IPS-18a (cell line): ENCODE data around the gene TMEM245.
A peak's percentile ranks its signal among the peaks of the same experiment; 100 is the strongest.

Experiments used
- H3K27ac ChIP-seq: one replicate; pipeline ENCODE4 v1.5.1; 2013; ENCODE audit warnings: low read length
- H3K27me3 ChIP-seq: one replicate; pipeline ENCODE4 v1.6.1; 2013; ENCODE audit warnings: mild to moderate bottlenecking, low read length; ENCODE audit not compliant: control insufficient read depth, insufficient read depth
- H3K36me3 ChIP-seq: one replicate; pipeline ENCODE4 v1.6.1; 2013; ENCODE audit warnings: low read depth, low read length; ENCODE audit not compliant: control insufficient read depth
- H3K4me1 ChIP-seq: one replicate; pipeline ENCODE4 v1.6.1; 2013; ENCODE audit warnings: low read depth, low read length; ENCODE audit not compliant: control insufficient read depth
- H3K4me3 ChIP-seq: one replicate; pipeline ENCODE4 v1.5.1; 2013; ENCODE audit warnings: low read length
- H3K9ac ChIP-seq: one replicate; pipeline ENCODE4 v1.6.1; 2013; ENCODE audit warnings: mild to moderate bottlenecking, low read length, moderate library complexity
- H3K9me3 ChIP-seq: one replicate; pipeline ENCODE4 v1.6.1; 2013; ENCODE audit warnings: low read depth, low read length; ENCODE audit not compliant: control insufficient read depth

Gene TMEM245

GRCh38 chr9:109017493-109017892, 102.3 kb downstream of the TMEM245 start:
- Histone ChIP-seq H3K27ac (no peak overlapping the region), H3K4me1 (peaks cover 10% of the 10 kb centered on the region), H3K9me3 (no peaks in the 10 kb centered on the region), H3K36me3 (peaks cover 17% of the 10 kb centered on the region), H3K9ac (no peak overlapping the region), H3K27me3 (peaks cover 1% of the 10 kb centered on the region), H3K4me3 (no peak overlapping the region)

GRCh38 chr9:109017061-109017460, 102.7 kb downstream of the TMEM245 start:
- Histone ChIP-seq H3K27ac (no peak overlapping the region), H3K4me1 (peaks cover 13% of the 10 kb centered on the region), H3K36me3 (peaks cover 17% of the 10 kb centered on the region), H3K9me3 (no peaks in the 10 kb centered on the region), H3K4me3 (no peak overlapping the region), H3K27me3 (peaks cover 5% of the 10 kb centered on the region), H3K9ac (no peak overlapping the region)

- Histone ChIP-seq H3K4me3 (no peak overlapping the region), H3K27me3 (peaks cover 15% of the 10 kb centered on the region), H3K9ac (no peak overlapping the region), H3K4me1 (peaks cover 19% of the 10 kb centered on the region), H3K27ac (no peak overlapping the region), H3K36me3 (peaks cover 17% of the 10 kb centered on the region), H3K9me3 (no peaks in the 10 kb centered on the region)
Measured at GRCh38 chr9:109016132-109016531, 103.6 kb downstream of the TMEM245 start.

- Histone ChIP-seq H3K4me1 (peaks cover 19% of the 10 kb centered on the region), H3K4me3 (no peak overlapping the region), H3K27ac (no peak overlapping the region), H3K9ac (no peak overlapping the region), H3K36me3 (peaks cover 9% of the 10 kb centered on the region), H3K27me3 (peaks cover 15% of the 10 kb centered on the region), H3K9me3 (no peaks in the 10 kb centered on the region)
Measured at GRCh38 chr9:109014608-109015280, 105.0 kb downstream of the TMEM245 start.

- no peaks in the 10 kb centered on the region for H3K9me3 ChIP-seq
- peak overlapping the region; percentile 74 for H3K4me3 ChIP-seq
- peaks cover under 1% of the 10 kb centered on the region for H3K36me3 ChIP-seq
- peaks cover 15% of the 10 kb centered on the region for H3K27me3 ChIP-seq
- H3K9ac ChIP-seq: peak overlapping the region; percentile 42
- H3K27ac ChIP-seq: peak overlapping the region; percentile 45
- H3K4me1 ChIP-seq: peaks cover 19% of the 10 kb centered on the region
Measured at GRCh38 chr9:109013679-109014607, 105.8 kb downstream of the TMEM245 start.

- Histone ChIP-seq H3K27ac (peak within 1 kb of the TSS; percentile 45), H3K9ac (peak within 1 kb of the TSS; percentile 91), H3K4me1 (peaks cover 19% of the 10 kb centered on the region), H3K9me3 (no peaks in the 10 kb centered on the region), H3K36me3 (no peaks in the 10 kb centered on the region), H3K4me3 (peak within 1 kb of the TSS; percentile 92), H3K27me3 (peaks cover 15% of the 10 kb centered on the region)
Measured at GRCh38 chr9:109012876-109013678, 106.7 kb downstream of the TMEM245 start, which contains the start of gene CTNNAL1. Gene CTNNAL1, minus strand, starts transcription at chr9:109013499. Its CDS starts 57 bp downstream, at chr9:109013442.

- Histone ChIP-seq H3K9me3 (no peaks in the 10 kb centered on the region), H3K9ac (peak overlapping the region; percentile 91), H3K27ac (no peak overlapping the region), H3K4me3 (peak overlapping the region; percentile 92), H3K36me3 (no peaks in the 10 kb centered on the region), H3K27me3 (peaks cover 15% of the 10 kb centered on the region), H3K4me1 (peaks cover 19% of the 10 kb centered on the region)
Measured at GRCh38 chr9:109012009-109012875, 107.5 kb downstream of the TMEM245 start.

- H3K27me3 ChIP-seq: peaks cover 15% of the 10 kb centered on the region
Measured at GRCh38 chr9:109011231-109011671, 108.5 kb downstream of the TMEM245 start.

GRCh38 chr9:109010746-109011145, 109.0 kb downstream of the TMEM245 start:
- Histone ChIP-seq H3K9ac (no peak overlapping the region), H3K27ac (no peak overlapping the region), H3K4me3 (no peak overlapping the region)

More at GRCh38 chr9:109011231-109011671, 108.5 kb downstream of the TMEM245 start:
- Histone ChIP-seq H3K27ac (no peak overlapping the region), H3K9me3 (no peaks in the 10 kb centered on the region), H3K4me1 (peaks cover 19% of the 10 kb centered on the region), H3K9ac (no peak overlapping the region), H3K4me3 (no peak overlapping the region), H3K36me3 (no peaks in the 10 kb centered on the region)

GRCh38 chr9:109005678-109006077, 114.1 kb downstream of the TMEM245 start:
- Histone ChIP-seq H3K36me3 (no peaks in the 10 kb centered on the region), H3K4me3 (no peak overlapping the region), H3K4me1 (no peaks in the 10 kb centered on the region), H3K9ac (no peak overlapping the region), H3K9me3 (peaks cover 16% of the 10 kb centered on the region), H3K27ac (no peak overlapping the region), H3K27me3 (no peaks in the 10 kb centered on the region)

More at GRCh38 chr9:109010746-109011145, 109.0 kb downstream of the TMEM245 start:
- peaks cover 19% of the 10 kb centered on the region for H3K4me1 ChIP-seq
- peaks cover 15% of the 10 kb centered on the region for H3K27me3 ChIP-seq
- H3K9me3 ChIP-seq: no peaks in the 10 kb centered on the region
- no peaks in the 10 kb centered on the region for H3K36me3 ChIP-seq
